Activated CD4-positive, alpha-beta T cell treated with anti-CD3 and anti-CD28 coated beads, Interleukin-2, amount 10 ng/mL, durations not matched to agents 7 days and 5 days (primary cell): ENCODE measurements around the gene STIP1. TPM values are rescaled to one million over a fixed set of nuclear protein-coding genes. Genes with fewer than 3 reads are reported as not detected.

ENCODE experiments used
- CTCF ChIA-PET: fragments of 350-600 bp; sonication (Branson Sonifier 250); formaldehyde crosslinking; loops from one replicate; lab custom pipeline; 2021; ENCODE audit warnings: antibody characterized with exemption; lab: Charles Lee
- POLR2A ChIA-PET: fragments of 350-600 bp; sonication (Branson Sonifier 250); formaldehyde crosslinking; loops from one replicate; lab custom pipeline; 2021; ENCODE audit warnings: antibody characterized with exemption; lab: Charles Lee
- DNase-seq: peaks from one replicate; pipeline ENCODE4 v3.0.0-alpha.2; 2020
- H3K27ac Mint-ChIP-seq: one replicate; pipeline ENCODE4 v1.8.0; 2021; ENCODE audit warnings: mild to moderate bottlenecking, moderate library complexity, mixed read lengths
- H3K27me3 Mint-ChIP-seq: one replicate; pipeline ENCODE4 v1.8.0; 2021; ENCODE audit warnings: mixed read lengths
- H3K36me3 Mint-ChIP-seq: one replicate; pipeline ENCODE4 v1.8.0; 2021; ENCODE audit warnings: low read depth, mixed read lengths
- H3K4me1 Mint-ChIP-seq: one replicate; pipeline ENCODE4 v1.8.0; 2021; ENCODE audit warnings: mixed read lengths
- H3K4me3 Mint-ChIP-seq: one replicate; pipeline ENCODE4 v1.8.0; 2021; ENCODE audit warnings: mild to moderate bottlenecking, moderate library complexity, mixed read lengths
- H3K9me3 Mint-ChIP-seq: one replicate; pipeline ENCODE4 v1.8.0; 2021; ENCODE audit warnings: mixed read lengths
- total RNA-seq, 2 experiments: library from RNA; stranded (reverse); gene quantifications; one replicate each; pipeline ENCODE4 v1.2.3, GENCODE V29; 2021

STIP1 gene
- total RNA-seq, 2 experiments from 2014 or later, result 211 to 213 TPM

GRCh38 chr11:64207256-64208085 lies 21.5 kb downstream of the STIP1 start:
- CTCF ChIA-PET, result interaction anchor here (0.9 to 10.1 kb wide), 17 partner anchors 10 to 161 kb away, joined by 3 to 141 read pairs (median 5); partner anchors contain the start of genes DNAJC4, ESRRA, MACROD1 and NUDT22
- POLR2A ChIA-PET, result interaction anchor here (0.9 kb wide), 2 partner anchors 20 to 110 kb away, joined by 4 to 7 read pairs; partner anchors contain the start of genes PRDX5 and TRMT112
- peak overlapping the region; percentile 89 for H3K4me3 Mint-ChIP-seq
- H3K36me3 Mint-ChIP-seq, result peaks cover 65% of the 10 kb centered on the region
- H3K9me3 Mint-ChIP-seq, result no peaks in the 10 kb centered on the region
- no peaks in the 10 kb centered on the region for H3K27me3 Mint-ChIP-seq
- peak overlapping the region; percentile 94 for H3K27ac Mint-ChIP-seq
- H3K4me1 Mint-ChIP-seq, result peaks cover 59% of the 10 kb centered on the region
- DNase-seq, result peak; percentile 84

GRCh38 chr11:64208086-64208795 lies 22.3 kb downstream of the STIP1 start:
- peaks cover 61% of the 10 kb centered on the region for H3K36me3 Mint-ChIP-seq
- no peaks in the 10 kb centered on the region for H3K9me3 Mint-ChIP-seq
- CTCF ChIA-PET, result interaction anchor here (0.9 to 10.1 kb wide), 10 partner anchors 10 to 123 kb away, joined by 4 to 141 read pairs (median 14); partner anchors contain the start of genes DNAJC4, ESRRA, NUDT22 and PLCB3
- peaks cover 57% of the 10 kb centered on the region for H3K4me1 Mint-ChIP-seq
- DNase-seq, result no peak
- peak overlapping the region; percentile 94 for H3K27ac Mint-ChIP-seq
- POLR2A ChIA-PET, result interaction anchor here (0.9 kb wide), 1 partner anchor 21 kb away, joined by 4 read pairs; no protein-coding TSS in a partner anchor
- H3K4me3 Mint-ChIP-seq, result peak overlapping the region; percentile 89
- no peaks in the 10 kb centered on the region for H3K27me3 Mint-ChIP-seq

- Mint-ChIP-seq H3K4me3 (peak overlapping the region; percentile 58), H3K9me3 (no peaks in the 10 kb centered on the region), H3K27me3 (no peaks in the 10 kb centered on the region), H3K36me3 (peaks cover 58% of the 10 kb centered on the region), H3K27ac (peak overlapping the region; percentile 69), H3K4me1 (peaks cover 53% of the 10 kb centered on the region)
- ChIA-PET CTCF (interaction anchor here (1.2 to 10.1 kb wide), 5 partner anchors 9 to 42 kb away, joined by 3 to 141 read pairs (median 12); partner anchors contain the start of genes DNAJC4, NUDT22, PLCB3 and STIP1), POLR2A (no interaction called here)
- no peak for DNase-seq
Observed at GRCh38 chr11:64208796-64209562, 23.0 kb downstream of the STIP1 start.

- Mint-ChIP-seq H3K36me3 (peaks cover 54% of the 10 kb centered on the region), H3K27ac (peak overlapping the region; percentile 69), H3K9me3 (no peaks in the 10 kb centered on the region), H3K4me3 (no peak overlapping the region), H3K4me1 (peaks cover 47% of the 10 kb centered on the region), H3K27me3 (no peaks in the 10 kb centered on the region)
- CTCF ChIA-PET, result interaction anchor here (1.2 to 10.1 kb wide), 3 partner anchors 9 to 17 kb away, joined by 3 to 141 read pairs (median 94); partner anchors contain the start of genes DNAJC4, NUDT22, STIP1 and TRPT1
- POLR2A ChIA-PET, result no interaction called here
- DNase-seq, result no peak
Observed at GRCh38 chr11:64209563-64209843, 23.5 kb downstream of the STIP1 start.

- no peak overlapping the region for H3K27ac Mint-ChIP-seq
- no peak overlapping the region for H3K4me3 Mint-ChIP-seq
- CTCF ChIA-PET, result interaction anchor here (0.5 to 10.1 kb wide), 6 partner anchors 9 to 90 kb away, joined by 3 to 94 read pairs (median 4); partner anchors contain the start of genes DNAJC4, NUDT22 and TRPT1
- H3K36me3 Mint-ChIP-seq, result peaks cover 60% of the 10 kb centered on the region
- no peaks in the 10 kb centered on the region for H3K27me3 Mint-ChIP-seq
- H3K4me1 Mint-ChIP-seq, result peaks cover 47% of the 10 kb centered on the region
- no peak for DNase-seq
- POLR2A ChIA-PET, result no interaction called here
- no peaks in the 10 kb centered on the region for H3K9me3 Mint-ChIP-seq
Observed at GRCh38 chr11:64210301-64211020, 24.5 kb downstream of the STIP1 start.

GRCh38 chr11:64211181-64211872 lies 25.4 kb downstream of the STIP1 start:
- POLR2A ChIA-PET, result no interaction called here
- peaks cover 38% of the 10 kb centered on the region for H3K4me1 Mint-ChIP-seq
- no peak for DNase-seq
- H3K36me3 Mint-ChIP-seq, result peaks cover 55% of the 10 kb centered on the region
- no peaks in the 10 kb centered on the region for H3K9me3 Mint-ChIP-seq
- CTCF ChIA-PET, result interaction anchor here (0.5 to 10.1 kb wide), 6 partner anchors 8 to 89 kb away, joined by 3 to 94 read pairs (median 4); partner anchors contain the start of genes DNAJC4, NUDT22 and TRPT1
- no peaks in the 10 kb centered on the region for H3K27me3 Mint-ChIP-seq
- no peak overlapping the region for H3K4me3 Mint-ChIP-seq
- H3K27ac Mint-ChIP-seq, result peak overlapping the region; percentile 54

GRCh38 chr11:64216879-64217278 lies 30.9 kb downstream of the STIP1 start:
- peaks cover 16% of the 10 kb centered on the region for H3K4me1 Mint-ChIP-seq
- no peak for DNase-seq
- ChIA-PET POLR2A (interaction anchor here (0.6 kb wide), 2 partner anchors 20 to 88 kb away, joined by 3 to 4 read pairs; partner anchors contain the start of gene ESRRA), CTCF (interaction anchor here (0.9 to 2.8 kb wide), 7 partner anchors 9 to 39 kb away, joined by 3 to 10 read pairs (median 7); partner anchors contain the start of genes NUDT22 and TRPT1)
- no peaks in the 10 kb centered on the region for H3K9me3 Mint-ChIP-seq
- no peaks in the 10 kb centered on the region for H3K27me3 Mint-ChIP-seq
- no peak overlapping the region for H3K27ac Mint-ChIP-seq
- H3K4me3 Mint-ChIP-seq, result no peak overlapping the region
- H3K36me3 Mint-ChIP-seq, result peaks cover 35% of the 10 kb centered on the region

- ChIA-PET CTCF (interaction anchor here (0.9 to 2.8 kb wide), 9 partner anchors 8 to 86 kb away, joined by 3 to 10 read pairs (median 3); partner anchors contain the start of genes DNAJC4 and ESRRA), POLR2A (no interaction called here)
- peaks cover 26% of the 10 kb centered on the region for H3K36me3 Mint-ChIP-seq
- no peaks in the 10 kb centered on the region for H3K27me3 Mint-ChIP-seq
- no peak overlapping the region for H3K4me3 Mint-ChIP-seq
- no peak for DNase-seq
- peaks cover 9% of the 10 kb centered on the region for H3K4me1 Mint-ChIP-seq
- no peaks in the 10 kb centered on the region for H3K9me3 Mint-ChIP-seq
- H3K27ac Mint-ChIP-seq, result peak overlapping the region; percentile 64
Observed at GRCh38 chr11:64218628-64219353, 32.8 kb downstream of the STIP1 start.

GRCh38 chr11:64219354-64219684 lies 33.3 kb downstream of the STIP1 start:
- Mint-ChIP-seq H3K36me3 (peaks cover 25% of the 10 kb centered on the region), H3K4me1 (peaks cover 10% of the 10 kb centered on the region), H3K4me3 (no peak overlapping the region), H3K9me3 (no peaks in the 10 kb centered on the region), H3K27me3 (no peaks in the 10 kb centered on the region), H3K27ac (peak overlapping the region; percentile 64)
- ChIA-PET POLR2A (no interaction called here), CTCF (interaction anchor here (0.9 to 2.8 kb wide), 7 partner anchors 9 to 41 kb away, joined by 3 to 10 read pairs (median 3); partner anchors contain the start of gene DNAJC4)
- no peak for DNase-seq

- no peak for DNase-seq
- CTCF ChIA-PET, result interaction anchor here (0.9 to 1.6 kb wide), 6 partner anchors 9 to 85 kb away, joined by 3 to 5 read pairs (median 3); partner anchors contain the start of gene DNAJC4
- Mint-ChIP-seq H3K36me3 (peaks cover 21% of the 10 kb centered on the region), H3K27me3 (no peaks in the 10 kb centered on the region), H3K4me3 (no peak overlapping the region), H3K27ac (no peak overlapping the region), H3K9me3 (no peaks in the 10 kb centered on the region), H3K4me1 (peaks cover 11% of the 10 kb centered on the region)
- POLR2A ChIA-PET, result no interaction called here
Observed at GRCh38 chr11:64219755-64220154, 33.8 kb downstream of the STIP1 start.
